GM21526 (cell line): ENCODE results near the gene MECP2.

Experiments
- ATAC-seq: cut with Tn5 transposase; IDR thresholded peaks from one replicate; pipeline ENCODE4 v1.9.1; 2021; ENCODE audit warnings: moderate library complexity; ENCODE audit not compliant: unreplicated experiment, low FRiP score

MECP2 gene

GRCh38 chrX:154039577-154039976, 57.9 kb downstream of the MECP2 start:
- no peak for ATAC-seq

GRCh38 chrX:154038656-154039055, 58.9 kb downstream of the MECP2 start:
- ATAC-seq = no peak

- ATAC-seq = no peak
These were observed 59.8 kb downstream of the MECP2 start for GRCh38 chrX:154037754-154038153.

GRCh38 chrX:154036513-154036912, 61.0 kb downstream of the MECP2 start:
- ATAC-seq = no peak

GRCh38 chrX:154033848-154034247, 63.7 kb downstream of the MECP2 start:
- no peak for ATAC-seq

GRCh38 chrX:154032653-154033052, 64.9 kb downstream of the MECP2 start:
- ATAC-seq = no peak

- ATAC-seq = no peak
These were observed 65.4 kb downstream of the MECP2 start for GRCh38 chrX:154032160-154032559.

GRCh38 chrX:154030715-154031305, 66.7 kb downstream of the MECP2 start:
- ATAC-seq = no peak

- ATAC-seq = no peak
These were observed 67.3 kb downstream of the MECP2 start for GRCh38 chrX:154030266-154030665.

- ATAC-seq = no peak
These were observed 68.1 kb downstream of the MECP2 start for GRCh38 chrX:154029439-154029838.

GRCh38 chrX:154028502-154029184, 68.9 kb downstream of the MECP2 start:
- ATAC-seq = no peak

GRCh38 chrX:154027986-154028385, 69.5 kb downstream of the MECP2 start:
- ATAC-seq = no peak

- no peak for ATAC-seq
These were observed 70.5 kb downstream of the MECP2 start for GRCh38 chrX:154027022-154027402.

- ATAC-seq = no peak
These were observed 71.1 kb downstream of the MECP2 start for GRCh38 chrX:154026136-154027021.

GRCh38 chrX:154025230-154025629, 72.3 kb downstream of the MECP2 start:
- ATAC-seq = no peak

- ATAC-seq = no peak
These were observed 73.2 kb downstream of the MECP2 start for GRCh38 chrX:154024271-154024670.

- no peak for ATAC-seq
These were observed 74.1 kb downstream of the MECP2 start for GRCh38 chrX:154023276-154024000.

- no peak for ATAC-seq
These were observed 75.4 kb downstream of the MECP2 start for GRCh38 chrX:154022108-154022507.

- no peak for ATAC-seq
These were observed 76.3 kb downstream of the MECP2 start for GRCh38 chrX:154021131-154021611.

GRCh38 chrX:154020536-154021115, 76.9 kb downstream of the MECP2 start:
- ATAC-seq = no peak
